B cell (primary cell): ENCODE results near the gene CALD1. TPM values are rescaled to one million over a fixed set of nuclear protein-coding genes. Genes with fewer than 3 reads are reported as not detected.

Experiments used
- ATAC-seq: fragments of 200-7000 bp; cut with Tn5 transposase; one replicate; pipeline ENCODE4 v1.10.0; 2021; ENCODE audit warnings: low read depth, mild to moderate bottlenecking, moderate number of reproducible peaks, moderate library complexity
- CTCF ChIA-PET: fragments of 350-600 bp; sonication (Branson Sonifier 250); formaldehyde crosslinking; loops from one replicate; lab custom pipeline; 2021; ENCODE audit warnings: antibody characterized with exemption, inconsistent platforms; lab: Charles Lee
- POLR2A ChIA-PET: fragments of 350-600 bp; sonication (Branson Sonifier 250); formaldehyde crosslinking; loops from one replicate; lab custom pipeline; 2021; ENCODE audit warnings: antibody characterized with exemption; lab: Charles Lee
- DNase-seq: peaks from one replicate; pipeline ENCODE4 v3.0.0; 2013
- H2AFZ ChIP-seq: 2 replicates; pipeline ENCODE4 v1.6.1; 2012; ENCODE audit warnings: mild to moderate bottlenecking, low read depth, low read length; ENCODE audit not compliant: insufficient read depth, poor library complexity, severe bottlenecking
- H3K27ac ChIP-seq, 2 donors: 1 replicate in 1 of 2; 2 replicates in 1 of 2; pipeline ENCODE4 v1.5.1; 2012 to 2013; ENCODE audit warnings: low read length in 2 of 2, mild to moderate bottlenecking in 2 of 2, moderate library complexity in 1 of 2
- H3K27me3 ChIP-seq, 4 experiments: fragments of 200-600 bp in 1 of 4; sonication (generic) in 1 of 4; replicated peaks in 1 of 4; 1 replicate in 2 of 4; 2 replicates in 2 of 4; pipeline versions ENCODE4 v1.6.1 to v1.7.0; 2013 to 2016; ENCODE audit warnings: low read length in 3 of 4, mild to moderate bottlenecking in 2 of 4, mixed read lengths in 1 of 4, moderate library complexity in 1 of 4; ENCODE audit not compliant: insufficient read depth in 4 of 4, control insufficient read depth in 3 of 4; ENCODE audit errors: control extremely low read depth in 1 of 4
- H3K36me3 ChIP-seq, 2 experiments: replicated peaks in 1 of 2; 1 replicate in 1 of 2; 2 replicates in 1 of 2; pipeline versions ENCODE4 v1.6.1 to v1.7.1; 2013; ENCODE audit warnings: low read length in 1 of 2; ENCODE audit not compliant: insufficient read depth in 2 of 2, control insufficient read depth in 1 of 2; ENCODE audit errors: control extremely low read depth in 1 of 2, extremely low read depth in 1 of 2
- H3K4me1 ChIP-seq, 2 donors: fragments of 200-600 bp in 1 of 2; sonication (generic) in 1 of 2; 1 replicate in 1 of 2; 2 replicates in 1 of 2; pipeline versions ENCODE4 v1.5.1 to v1.6.1; 2013 to 2017; ENCODE audit warnings: low read length in 2 of 2; ENCODE audit not compliant: control insufficient read depth in 2 of 2, insufficient read depth in 2 of 2
- H3K4me2 ChIP-seq: replicated peaks from 2 replicates; pipeline ENCODE3; 2012; ENCODE audit warnings: mild to moderate bottlenecking, low read depth, low read length; ENCODE audit not compliant: poor library complexity, severe bottlenecking
- H3K4me3 ChIP-seq, 5 experiments: fragments of 200-600 bp in 1 of 5; sonication (generic) in 1 of 5; 1 replicate in 3 of 5; 2 replicates in 2 of 5; pipeline versions ENCODE4 v1.5.1 to v1.7.0; 2011 to 2016; ENCODE audit warnings: low read length in 4 of 5, mild to moderate bottlenecking in 4 of 5, low read depth in 2 of 5, control low read depth in 1 of 5, moderate library complexity in 1 of 5; ENCODE audit not compliant: insufficient read depth in 1 of 5; ENCODE audit errors: control extremely low read depth in 1 of 5, extremely low read depth in 1 of 5
- H3K79me2 ChIP-seq: fragments of 200-600 bp; sonication (generic); one replicate; pipeline ENCODE4 v1.6.0; 2016; ENCODE audit warnings: low read length; ENCODE audit not compliant: control insufficient read depth, insufficient read depth
- H3K9ac ChIP-seq: fragments of 200-600 bp; sonication (generic); 2 replicates; pipeline ENCODE4 v1.6.1; 2017; ENCODE audit warnings: mild to moderate bottlenecking, low read length, moderate library complexity
- H3K9me3 ChIP-seq, 3 donors: one replicate each; pipeline versions ENCODE4 v1.6.1 to v1.7.1; 2013; ENCODE audit warnings: low read length in 2 of 3; ENCODE audit not compliant: control insufficient read depth in 2 of 3, insufficient read depth in 1 of 3; ENCODE audit errors: control extremely low read depth in 1 of 3
- H4K20me1 ChIP-seq: 2 replicates; pipeline ENCODE4 v1.6.0; 2012; ENCODE audit warnings: mild to moderate bottlenecking, low read length; ENCODE audit not compliant: insufficient read depth, control insufficient read depth, poor library complexity, severe bottlenecking
- H3K27ac Mint-ChIP-seq: one replicate; pipeline ENCODE4 v1.8.0; 2021; ENCODE audit warnings: mixed read lengths
- H3K27me3 Mint-ChIP-seq: one replicate; pipeline ENCODE4 v1.8.0; 2021; ENCODE audit warnings: mixed read lengths
- H3K4me1 Mint-ChIP-seq: one replicate; pipeline ENCODE4 v1.8.0; 2021; ENCODE audit warnings: mixed read lengths
- H3K4me3 Mint-ChIP-seq: one replicate; pipeline ENCODE4 v1.8.0; 2021; ENCODE audit warnings: mixed read lengths
- H3K9me3 Mint-ChIP-seq: one replicate; pipeline ENCODE4 v1.8.0; 2022; ENCODE audit warnings: mixed read lengths; ENCODE audit not compliant: insufficient read depth
- CTCF ChIP-seq: fragments of 200-600 bp; IDR thresholded peaks from one replicate; pipeline ENCODE4 v1.8.0; 2022; ENCODE audit warnings: antibody characterized with exemption, mild to moderate bottlenecking
- EZH2 ChIP-seq: IDR thresholded peaks from 2 replicates; pipeline ENCODE4 v1.6.1; 2012; ENCODE audit warnings: borderline replicate concordance, low read depth, mild to moderate bottlenecking, moderate library complexity, low read length; ENCODE audit not compliant: insufficient read depth, poor library complexity, severe bottlenecking
- WGBS: methylation state at CpG from one replicate; pipeline ENCODE4 v1.1.5; 2013; ENCODE audit warnings: missing lambda C conversion rate; ENCODE audit not compliant: insufficient coverage; 5-methylcytosine and 5-hydroxymethylcytosine counted together
- intact Hi-C: fragments of 100-400 bp; cut with micrococcal nuclease; formaldehyde crosslinking; loops from one replicate; pipeline ENCODE4 v1.10.0; 2022
- polyA plus RNA-seq: library from polyadenylated mRNA; depleted of rRNA; stranded (reverse); fragments of >200 nt; gene quantifications from 2 replicates; pipeline ENCODE4 v1.2.3, GENCODE V29; 2012
- total RNA-seq, 2 donors: library from RNA; stranded (reverse); fragments of 120-200 nt in 1 of 2; gene quantifications; 1 replicate in 1 of 2; 2 replicates in 1 of 2; pipeline versions ENCODE4 v1.2.3 to v1.2.4, GENCODE V29; 2013 to 2022

The CALD1 gene
- total and polyA plus RNA-seq, 2 donors (not counting 1 experiment from before 2014, with no cell fraction given): 0.18 to 0.69 TPM

- H3K4me1 Mint-ChIP-seq: no peaks in the 10 kb centered on the region
- ATAC-seq (no peak), DNase-seq (no peak)
- H3K4me3 ChIP-seq: no peak overlapping the region
- ChIA-PET CTCF (no interaction called here), POLR2A (no interaction called here)
- H4K20me1 ChIP-seq: no peaks in the 10 kb centered on the region
- H3K4me3 Mint-ChIP-seq: no peak overlapping the region
- 100% methylated on average over 1 of the region's 3 CpGs for WGBS
- intact Hi-C loops: no loop called here
- no peak for TF ChIP-seq CTCF
- TF ChIP-seq EZH2: no peak
- no peak overlapping the region for H3K27ac Mint-ChIP-seq
- no peaks in the 10 kb centered on the region for H3K27me3 ChIP-seq
- H3K27ac ChIP-seq: no peak overlapping the region
- no peaks in the 10 kb centered on the region for H3K4me1 ChIP-seq
- H3K79me2 ChIP-seq: no peaks in the 10 kb centered on the region
- no peak overlapping the region for H2AFZ ChIP-seq
- peaks cover 0 to 8% of the 10 kb centered on the region in 2 experiments for H3K36me3 ChIP-seq
- no peak overlapping the region for H3K9ac ChIP-seq
- no peaks in the 10 kb centered on the region for H3K27me3 Mint-ChIP-seq
- no peaks in the 10 kb centered on the region for H3K9me3 Mint-ChIP-seq
- no peak overlapping the region for H3K4me2 ChIP-seq
- no peaks in the 10 kb centered on the region for H3K9me3 ChIP-seq
These were observed 219.7 kb downstream of the CALD1 start for GRCh38 chr7:134999136-134999535.

GRCh38 chr7:135001390-135002165, 222.1 kb downstream of the CALD1 start:
- H3K27ac ChIP-seq: no peak overlapping the region
- no peak overlapping the region for H2AFZ ChIP-seq
- Mint-ChIP-seq H3K9me3 (no peaks in the 10 kb centered on the region), H3K4me1 (no peaks in the 10 kb centered on the region), H3K27ac (no peak overlapping the region), H3K27me3 (no peaks in the 10 kb centered on the region), H3K4me3 (no peak overlapping the region)
- H3K4me1 ChIP-seq: no peaks in the 10 kb centered on the region
- no peak for ATAC-seq
- no peaks in the 10 kb centered on the region for H3K9me3 ChIP-seq
- intact Hi-C loops: no loop called here
- no peaks in the 10 kb centered on the region for H4K20me1 ChIP-seq
- H3K79me2 ChIP-seq: no peaks in the 10 kb centered on the region
- TF ChIP-seq CTCF (no peak), EZH2 (no peak)
- H3K27me3 ChIP-seq: no peaks in the 10 kb centered on the region
- DNase-seq: no peak
- H3K4me3 ChIP-seq: no peak overlapping the region
- POLR2A ChIA-PET: no interaction called here
- CTCF ChIA-PET: interaction anchor here (1.3 kb wide), 1 partner anchor 16 kb away, joined by 3 read pairs; no protein-coding TSS in a partner anchor
- 100% methylated on average over 1 of the region's 1 CpG for WGBS
- no peaks in the 10 kb centered on the region for H3K36me3 ChIP-seq
- no peak overlapping the region for H3K4me2 ChIP-seq
- H3K9ac ChIP-seq: no peak overlapping the region
